Tibial nerve (tissue), 4 donors: ENCODE data around the gene LRFN3. TPM values are rescaled to one million over a fixed set of nuclear protein-coding genes. Genes with fewer than 3 reads are reported as not detected.
"Not testable (repeated sequence)": the region's sequence is repeated elsewhere in the genome, so short reads cannot be mapped to it uniquely, and the experiment has no call there.

ENCODE experiments used
- DNase-seq, 2 donors: peaks; one replicate each; pipeline ENCODE4 v3.0.0-alpha.2; 2019; ENCODE audit warnings: low spot score in 2 of 2
- H3K27ac ChIP-seq, 4 donors: fragments of 200-600 bp; sonication (generic) in 3 of 4; one replicate each; pipeline ENCODE4 v1.5.1; 2017 to 2019; ENCODE audit warnings: mild to moderate bottlenecking in 1 of 4
- H3K27me3 ChIP-seq, 2 donors: fragments of 200-600 bp; sonication (generic) in 1 of 2; one replicate each; pipeline versions ENCODE4 v1.5.1 to v1.6.0; 2017 to 2019
- H3K36me3 ChIP-seq, 3 donors: fragments of 200-600 bp; sonication (generic); one replicate each; pipeline ENCODE4 v1.5.1; 2018 to 2019
- H3K4me1 ChIP-seq, 4 donors: fragments of 200-600 bp; sonication (generic) in 3 of 4; one replicate each; pipeline ENCODE4 v1.5.1; 2017 to 2019
- H3K4me3 ChIP-seq, 4 donors: fragments of 200-600 bp; sonication (generic) in 3 of 4; one replicate each; pipeline ENCODE4 v1.5.1; 2017 to 2019; ENCODE audit warnings: mild to moderate bottlenecking in 1 of 4, moderate library complexity in 1 of 4
- H3K9me3 ChIP-seq, 4 donors: fragments of 200-600 bp; sonication (generic) in 3 of 4; one replicate each; pipeline ENCODE4 v1.5.1; 2017 to 2019
- EP300 ChIP-seq, 2 donors: sonication (generic); formaldehyde crosslinking; IDR thresholded peaks; one replicate each; pipeline ENCODE4 v1.6.1; 2017; ENCODE audit warnings: antibody characterized with exemption in 2 of 2, mild to moderate bottlenecking in 1 of 2
- POLR2A ChIP-seq, 2 donors: fragments of 450-650 bp; IDR thresholded peaks; one replicate each; pipeline ENCODE4 v1.6.1; 2017; ENCODE audit warnings: antibody characterized with exemption in 2 of 2, mild to moderate bottlenecking in 2 of 2, moderate library complexity in 2 of 2
- WGBS, 2 donors: methylation state at CpG; one replicate each; pipeline ENCODE4 v1.1.5; 2018; 5-methylcytosine and 5-hydroxymethylcytosine counted together
- total RNA-seq, 4 donors: library from RNA; depleted of rRNA; stranded (reverse); fragments of >200 nt; gene quantifications; one replicate each; pipeline ENCODE4 v1.1.0, GENCODE V29; 2016
- TF ChIP-seq, protein P1 (sequence below), 5 experiments: fragments of 200-600 bp in 3 of 5; fragments of 450-650 bp in 2 of 5; sonication (generic) in 3 of 5; IDR thresholded peaks; one replicate each; pipeline ENCODE4 v1.5.1; 2016 to 2019; ENCODE audit warnings: antibody characterized with exemption in 5 of 5, mild to moderate bottlenecking in 3 of 5, moderate library complexity in 2 of 5

Gene LRFN3
- total RNA-seq, 4 donors from 2014 or later = 5.0 to 20.4 (median 8.6) TPM

DNA sequence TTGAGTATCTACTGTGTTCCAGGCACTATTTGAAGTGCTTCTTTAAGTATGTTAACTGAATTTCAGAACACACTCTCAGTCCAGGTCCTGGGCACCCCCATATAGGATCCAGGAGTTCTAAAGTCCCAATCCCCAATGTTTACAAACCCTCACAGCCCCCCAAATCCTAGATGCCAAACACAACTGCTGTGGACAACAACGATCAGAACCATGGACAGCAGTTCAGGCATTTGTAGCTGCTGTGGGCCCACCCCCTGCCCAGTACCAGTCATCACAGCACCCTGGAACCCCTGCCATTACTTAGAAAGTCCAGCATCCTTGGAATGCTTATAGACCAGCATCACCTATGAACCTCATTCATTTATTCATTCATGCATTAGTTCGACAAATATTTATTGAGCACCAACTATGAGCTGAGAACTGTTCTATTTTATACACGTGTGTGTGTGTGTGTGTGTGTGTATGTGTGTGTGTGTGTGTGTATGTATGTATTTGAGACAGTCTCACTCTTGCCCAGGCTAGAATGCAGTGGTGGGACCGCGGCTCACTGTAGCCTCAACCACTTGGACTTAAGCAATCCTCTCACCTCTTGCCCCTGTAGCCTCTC is 39.5 kb downstream of the LRFN3 start:
- Histone ChIP-seq H3K9me3 (no peaks in the 10 kb centered on the region), H3K27me3 (peaks cover 0 to 26% of the 10 kb centered on the region in 2 donors), H3K4me3 (no peak overlapping the region), H3K27ac (no peak overlapping the region), H3K36me3 (no peaks in the 10 kb centered on the region), H3K4me1 (no peaks in the 10 kb centered on the region)
- no peak for TF ChIP-seq EP300 (IDR thresholded peaks at IDR 0.05)
- TF ChIP-seq, protein P1, sequence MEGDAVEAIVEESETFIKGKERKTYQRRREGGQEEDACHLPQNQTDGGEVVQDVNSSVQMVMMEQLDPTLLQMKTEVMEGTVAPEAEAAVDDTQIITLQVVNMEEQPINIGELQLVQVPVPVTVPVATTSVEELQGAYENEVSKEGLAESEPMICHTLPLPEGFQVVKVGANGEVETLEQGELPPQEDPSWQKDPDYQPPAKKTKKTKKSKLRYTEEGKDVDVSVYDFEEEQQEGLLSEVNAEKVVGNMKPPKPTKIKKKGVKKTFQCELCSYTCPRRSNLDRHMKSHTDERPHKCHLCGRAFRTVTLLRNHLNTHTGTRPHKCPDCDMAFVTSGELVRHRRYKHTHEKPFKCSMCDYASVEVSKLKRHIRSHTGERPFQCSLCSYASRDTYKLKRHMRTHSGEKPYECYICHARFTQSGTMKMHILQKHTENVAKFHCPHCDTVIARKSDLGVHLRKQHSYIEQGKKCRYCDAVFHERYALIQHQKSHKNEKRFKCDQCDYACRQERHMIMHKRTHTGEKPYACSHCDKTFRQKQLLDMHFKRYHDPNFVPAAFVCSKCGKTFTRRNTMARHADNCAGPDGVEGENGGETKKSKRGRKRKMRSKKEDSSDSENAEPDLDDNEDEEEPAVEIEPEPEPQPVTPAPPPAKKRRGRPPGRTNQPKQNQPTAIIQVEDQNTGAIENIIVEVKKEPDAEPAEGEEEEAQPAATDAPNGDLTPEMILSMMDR (IDR thresholded peaks at IDR 0.05) = no peak
- TF ChIP-seq POLR2A (IDR thresholded peaks at IDR 0.05) = no peak
- WGBS, 2 donors = 29 to 41% methylated on average over 5 of the region's 5 CpGs
- no peak for DNase-seq

DNA sequence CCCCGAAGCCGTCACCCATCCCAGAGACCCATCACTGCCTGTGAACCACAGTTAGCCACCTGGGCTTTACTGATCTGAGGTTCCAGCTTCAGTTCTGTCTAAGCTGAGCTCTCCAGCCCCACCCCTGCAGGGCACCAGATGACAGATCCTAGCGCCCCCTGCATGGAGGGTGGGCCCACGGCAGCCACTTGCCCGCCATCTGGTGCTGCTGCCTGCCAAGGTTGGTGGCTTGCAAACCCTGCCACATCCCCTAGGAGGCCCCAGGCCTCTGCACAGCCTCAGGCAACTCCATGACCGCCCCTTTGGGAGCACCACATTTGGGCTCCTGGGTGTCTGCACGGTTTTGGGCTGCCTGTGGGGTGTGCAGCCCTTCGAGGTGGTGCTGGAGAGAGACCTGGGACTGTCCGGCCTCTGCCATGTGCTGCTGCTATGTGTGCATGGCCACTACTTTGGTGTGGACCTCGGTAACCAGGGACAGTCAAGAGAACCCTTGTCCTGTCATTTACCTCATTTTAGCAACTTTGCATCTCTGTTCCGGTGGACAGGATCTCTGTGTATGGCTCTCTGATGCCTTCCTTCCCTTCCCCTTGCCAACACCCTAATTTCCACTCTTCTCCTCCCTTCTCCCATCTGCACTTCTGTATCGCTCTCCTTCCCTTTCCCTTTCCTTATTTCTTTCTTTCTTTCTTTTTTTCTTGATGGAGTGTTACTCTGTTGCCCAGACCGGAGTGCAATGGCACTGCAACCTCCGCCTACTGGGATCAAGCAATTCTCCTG is 41.5 kb downstream of the LRFN3 start:
- no peaks in the 10 kb centered on the region for H3K36me3 ChIP-seq
- H3K4me3 ChIP-seq = no peak overlapping the region
- H3K4me1 ChIP-seq = no peaks in the 10 kb centered on the region
- TF ChIP-seq POLR2A (IDR thresholded peaks at IDR 0.05) (no peak), EP300 (IDR thresholded peaks at IDR 0.05) (no peak)
- TF ChIP-seq, protein P1 (IDR thresholded peaks at IDR 0.05) = no peak
- peaks cover 0 to 26% of the 10 kb centered on the region in 2 donors for H3K27me3 ChIP-seq
- H3K27ac ChIP-seq = no peak overlapping the region
- no peaks in the 10 kb centered on the region for H3K9me3 ChIP-seq
- no peak for DNase-seq
- 51 to 54% methylated on average over 14 of the region's 14 CpGs for WGBS, 2 donors

- DNase-seq = no peak
- Histone ChIP-seq H3K9me3 (no peaks in the 10 kb centered on the region), H3K27ac (no peak overlapping the region), H3K4me1 (no peaks in the 10 kb centered on the region), H3K27me3 (peaks cover 0 to 26% of the 10 kb centered on the region in 2 donors), H3K4me3 (no peak overlapping the region), H3K36me3 (no peaks in the 10 kb centered on the region)
- TF ChIP-seq POLR2A (IDR thresholded peaks at IDR 0.05) (no peak), EP300 (IDR thresholded peaks at IDR 0.05) (no peak)
- TF ChIP-seq, protein P1 (IDR thresholded peaks at IDR 0.05) = no peak
- 36% methylated on average over 5 of the region's 5 CpGs for WGBS, 2 donors
These were observed 42.1 kb downstream of the LRFN3 start for GRCh38 chr19:35978271-35978670.

GRCh38 chr19:35978832-35979365 is 42.7 kb downstream of the LRFN3 start:
- no peak for TF ChIP-seq POLR2A (IDR thresholded peaks at IDR 0.05)
- TF ChIP-seq, protein P1 (IDR thresholded peaks at IDR 0.05) = no peak
- Histone ChIP-seq H3K27me3 (peaks cover 0 to 20% of the 10 kb centered on the region in 2 donors), H3K4me1 (no peaks in the 10 kb centered on the region), H3K4me3 (no peak overlapping the region), H3K27ac (no peak overlapping the region), H3K36me3 (no peaks in the 10 kb centered on the region), H3K9me3 (no peaks in the 10 kb centered on the region)
- WGBS, 2 donors = 62 to 63% methylated on average over 17 to 19 of the region's 20 CpGs
- DNase-seq = no peak

DNA sequence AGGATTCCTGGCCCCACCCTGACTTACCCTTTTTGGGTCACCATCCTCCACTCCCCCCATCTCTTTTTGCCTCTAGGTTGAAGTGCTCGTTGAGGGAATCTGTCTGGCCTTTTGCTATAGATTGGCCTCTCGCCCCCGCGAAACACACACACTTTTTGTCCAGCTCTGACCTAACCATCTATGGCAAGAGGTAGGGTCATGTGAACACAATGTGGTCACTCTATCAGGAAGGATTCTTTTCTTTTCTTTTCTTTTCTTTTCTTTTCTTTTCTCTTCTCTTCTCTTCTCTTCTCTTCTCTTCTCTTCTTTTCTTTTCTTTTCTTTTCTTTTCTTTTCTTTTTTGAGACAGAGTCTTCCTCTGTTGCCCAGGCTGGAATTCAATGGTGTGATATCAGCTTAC is 44.8 kb downstream of the LRFN3 start:
- 69 to 72% methylated on average over 4 of the region's 4 CpGs for WGBS, 2 donors
- not testable (repeated sequence) for H3K36me3 ChIP-seq, H3K27ac ChIP-seq, H3K4me3 ChIP-seq, H3K9me3 ChIP-seq, DNase-seq, H3K4me1 ChIP-seq
- peaks cover 0 to 35% of the 10 kb centered on the region in 2 donors for H3K27me3 ChIP-seq
